TTC549 (cell line): Measurements from ENCODE around the gene OLFM3.

ENCODE experiments used
- FAIRE-seq: peaks from 2 replicates; lab custom pipeline; 2012; peaks lifted over from hg19 to GRCh38; lab: Jason Lieb, UNC

OLFM3 gene

DNA sequence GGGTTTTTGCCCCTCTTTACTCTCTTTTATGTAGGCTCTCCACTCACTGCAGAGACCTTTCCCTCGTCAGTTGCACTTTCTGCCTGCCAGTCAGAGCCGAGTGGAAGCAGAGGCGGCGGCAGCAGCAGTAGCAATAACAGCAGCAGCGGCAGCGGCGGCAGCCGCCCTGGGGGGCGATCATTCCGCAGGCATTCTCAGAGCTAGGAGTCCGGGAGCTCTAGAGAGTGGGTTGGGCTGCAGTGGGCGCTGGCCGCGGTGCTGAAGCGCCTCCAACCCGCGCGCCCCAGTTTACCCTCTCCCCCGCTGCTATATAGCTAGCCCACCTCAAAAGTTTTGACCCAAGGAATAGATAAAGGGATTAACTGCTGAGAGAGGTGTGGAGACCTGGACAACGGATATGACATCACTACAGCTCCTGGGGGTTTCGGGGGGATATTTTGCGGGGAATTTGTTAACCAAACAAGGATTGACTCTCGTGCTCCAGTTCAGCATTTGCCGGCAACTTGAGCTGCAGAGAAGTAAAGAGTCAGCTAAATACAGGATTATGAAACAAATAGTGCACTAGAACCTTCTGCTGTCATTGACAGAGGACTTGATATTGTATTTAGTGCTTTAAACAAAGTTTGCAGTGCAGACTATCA lies at the start of gene OLFM3:
TSS of gene OLFM3 (minus strand) at position 102 of the 641 bp plus-strand sequence.
- FAIRE-seq = no peak

- FAIRE-seq = no peak
These were observed 49.0 kb upstream of the OLFM3 start for GRCh38 chr1:102045752-102046151.

DNA sequence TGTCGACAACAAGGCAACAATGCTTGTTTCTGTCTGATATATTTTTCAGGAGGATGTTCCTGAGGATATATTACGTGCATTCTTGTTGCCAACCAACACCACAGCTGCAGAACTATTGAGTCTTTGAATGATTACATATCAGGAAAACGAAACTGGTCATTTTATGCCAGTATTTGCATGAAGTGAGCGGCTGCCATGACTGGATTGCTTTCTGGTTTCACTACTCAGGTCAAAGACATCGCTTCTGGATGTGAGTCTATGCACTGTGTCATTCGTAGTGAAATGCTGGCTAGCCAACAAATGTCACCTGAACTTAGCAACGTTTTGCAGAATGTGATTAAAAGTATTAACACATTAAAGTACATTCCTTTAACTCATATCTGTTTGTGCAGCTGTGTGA lies 35.8 kb upstream of the OLFM3 start:
- no peak for FAIRE-seq

DNA sequence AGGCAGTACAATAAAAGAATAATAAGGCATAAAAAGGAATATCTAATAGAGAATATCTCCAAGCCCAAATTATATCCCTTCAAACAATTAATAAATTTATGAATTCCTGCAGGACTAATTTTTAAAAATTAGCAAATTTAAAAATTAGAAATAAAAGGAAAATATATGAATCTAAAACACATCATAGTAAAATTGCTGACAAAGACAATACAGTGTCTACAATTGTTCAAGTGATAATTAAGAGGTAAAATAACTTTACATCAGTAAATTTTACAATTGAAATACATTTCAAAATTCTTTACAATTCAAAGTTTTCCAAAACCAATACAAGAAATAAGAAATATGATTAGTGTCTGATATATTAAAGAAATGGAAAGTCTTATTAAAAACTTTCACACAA lies 22.8 kb upstream of the OLFM3 start:
- no peak for FAIRE-seq

GRCh38 chr1:102015728-102016127 lies 19.0 kb upstream of the OLFM3 start:
- FAIRE-seq = no peak

DNA sequence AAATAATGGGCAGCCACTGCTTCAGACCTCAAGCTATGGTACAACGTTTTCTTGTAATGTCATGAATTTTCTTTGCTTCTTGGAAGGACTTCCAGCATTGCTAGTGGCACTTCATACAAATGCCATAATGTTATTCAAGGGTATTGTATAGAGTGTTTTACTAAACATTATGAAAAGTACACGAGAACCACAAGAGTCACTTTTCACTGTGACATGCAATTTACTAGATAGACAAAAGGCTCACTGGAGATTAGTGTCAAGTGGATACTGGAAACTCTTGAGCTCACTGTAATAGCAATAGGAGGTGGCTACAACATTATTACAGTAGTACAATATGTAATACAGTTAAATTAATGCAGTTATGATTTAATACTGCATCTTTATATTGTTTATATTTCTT lies 5.3 kb upstream of the OLFM3 start:
- FAIRE-seq = no peak

DNA sequence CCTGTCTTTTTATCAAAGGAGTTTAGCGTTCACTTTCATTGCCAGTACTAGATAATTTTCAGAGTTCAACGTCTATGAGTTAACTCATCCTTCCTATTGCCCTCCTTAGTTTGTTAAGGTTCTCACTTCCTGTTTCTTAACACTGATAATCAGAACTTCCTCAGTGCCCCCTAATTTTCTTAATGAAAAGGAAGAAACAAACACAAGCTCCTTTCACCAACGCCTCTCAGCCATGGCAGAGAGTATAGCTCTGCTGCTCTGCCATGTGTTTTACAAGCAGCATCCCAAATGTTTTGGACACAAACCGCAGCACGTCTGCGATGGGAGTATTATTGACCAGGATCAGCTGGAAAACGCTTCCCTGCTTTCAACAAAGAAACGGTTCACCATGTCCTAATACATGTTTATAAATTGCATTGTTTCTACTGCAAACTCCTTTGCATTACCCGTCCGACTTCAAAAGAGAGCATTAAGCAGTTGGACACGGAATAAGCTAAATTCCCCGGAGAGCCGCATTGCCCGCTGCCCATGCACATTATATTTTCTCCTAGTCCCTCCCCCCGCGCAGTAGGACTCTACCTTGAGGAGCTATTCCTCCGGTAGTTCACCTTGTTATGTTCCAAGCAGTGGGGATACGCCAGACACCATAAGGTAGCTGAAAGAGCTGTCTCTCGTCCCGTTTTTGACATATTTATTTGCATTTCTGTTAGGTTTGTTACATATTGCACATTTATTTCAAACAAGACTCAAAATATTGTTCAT lies 561 bp downstream of the OLFM3 start:
- no peak for FAIRE-seq

DNA sequence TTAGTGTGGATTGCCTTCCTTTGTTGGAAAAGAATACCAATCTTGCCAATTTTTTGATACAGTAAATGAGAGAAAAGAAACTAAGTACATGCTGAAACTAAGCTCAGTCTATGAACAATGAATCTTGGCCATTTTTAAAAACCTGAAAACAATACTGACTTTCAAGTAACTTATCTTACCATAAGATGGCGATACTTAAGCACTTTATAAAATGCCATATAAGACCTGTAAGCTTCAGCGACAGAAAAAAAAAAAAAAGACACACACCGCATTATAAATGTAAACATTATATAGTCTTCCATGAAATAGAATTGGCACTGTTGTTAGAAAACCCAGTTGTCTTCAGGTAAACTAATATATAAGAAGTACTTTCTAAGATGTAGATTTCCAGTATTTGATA lies 3.0 kb downstream of the OLFM3 start:
- no peak for FAIRE-seq

GRCh38 chr1:101992821-101993575 lies 3.7 kb downstream of the OLFM3 start:
- FAIRE-seq = no peak

GRCh38 chr1:101980974-101981373 lies 15.8 kb downstream of the OLFM3 start:
- no peak for FAIRE-seq

DNA sequence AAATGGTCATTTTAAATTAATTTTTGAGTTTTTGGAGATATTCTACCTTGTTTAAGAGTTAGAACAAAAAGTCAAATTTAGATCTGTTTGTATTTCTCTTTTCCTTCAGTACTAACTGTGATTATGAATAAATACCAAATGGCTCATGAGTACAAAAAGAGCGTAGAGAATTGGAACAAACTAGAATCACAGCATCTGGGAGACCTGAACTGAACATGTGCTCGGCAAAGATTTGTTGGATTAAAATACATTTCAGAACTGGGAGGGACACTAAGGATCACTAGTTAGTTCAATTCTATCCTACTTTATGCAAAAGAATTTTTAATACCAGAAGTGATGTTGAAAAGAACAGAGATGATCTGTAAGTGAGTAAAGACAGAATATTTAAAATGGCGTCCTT lies 19.5 kb downstream of the OLFM3 start:
- FAIRE-seq = no peak

DNA sequence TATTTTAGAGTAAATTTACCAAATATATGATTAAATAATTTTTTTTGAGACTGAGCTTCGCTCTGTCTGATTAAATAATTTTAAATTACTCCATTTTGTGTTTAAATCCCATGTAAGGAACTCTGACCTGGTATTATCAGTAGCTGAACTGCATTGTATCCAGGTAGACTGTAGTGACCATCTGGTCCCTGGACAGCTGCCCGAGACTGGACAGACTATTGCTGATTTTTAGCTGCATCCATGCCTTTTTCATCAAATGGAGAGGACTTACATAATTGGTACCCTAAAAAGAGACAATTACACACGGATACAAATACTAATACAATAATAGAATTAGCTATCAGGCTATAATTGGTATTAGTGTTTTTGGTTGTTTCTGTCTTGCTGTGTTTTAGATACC lies 20.6 kb downstream of the OLFM3 start:
- no peak for FAIRE-seq

GRCh38 chr1:101975371-101975770 lies 21.4 kb downstream of the OLFM3 start:
- FAIRE-seq = no peak

DNA sequence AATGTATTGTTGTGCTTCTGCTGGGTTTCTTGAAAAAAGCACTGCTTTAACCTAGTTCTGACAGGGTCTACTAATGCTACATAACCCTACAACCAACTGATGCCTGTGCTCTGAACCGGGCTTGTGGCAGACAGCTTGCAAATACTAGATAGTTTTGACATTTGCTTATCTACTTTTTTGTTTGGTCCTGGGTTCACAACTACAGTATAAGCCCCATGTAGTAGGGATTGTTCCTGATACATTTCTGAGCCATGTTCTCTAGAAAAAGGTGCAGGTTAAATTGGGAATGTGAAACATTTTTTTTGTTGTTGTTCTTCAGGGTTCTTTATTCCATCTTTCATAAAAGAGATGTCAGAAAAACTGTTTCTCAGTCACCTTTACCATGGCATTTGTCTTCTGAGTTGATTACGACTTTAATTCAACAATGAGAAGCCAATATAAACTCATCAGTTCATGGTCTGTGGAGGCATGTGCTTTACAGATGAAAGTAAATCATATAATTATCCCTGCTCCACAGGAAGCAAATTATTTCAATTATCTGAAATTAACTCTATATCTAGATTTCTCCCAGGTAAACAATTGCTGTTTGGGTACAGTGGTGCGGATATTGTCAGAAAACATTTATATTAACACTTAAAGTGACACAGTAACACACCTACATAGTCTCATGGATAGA lies 22.0 kb downstream of the OLFM3 start:
- FAIRE-seq = no peak

DNA sequence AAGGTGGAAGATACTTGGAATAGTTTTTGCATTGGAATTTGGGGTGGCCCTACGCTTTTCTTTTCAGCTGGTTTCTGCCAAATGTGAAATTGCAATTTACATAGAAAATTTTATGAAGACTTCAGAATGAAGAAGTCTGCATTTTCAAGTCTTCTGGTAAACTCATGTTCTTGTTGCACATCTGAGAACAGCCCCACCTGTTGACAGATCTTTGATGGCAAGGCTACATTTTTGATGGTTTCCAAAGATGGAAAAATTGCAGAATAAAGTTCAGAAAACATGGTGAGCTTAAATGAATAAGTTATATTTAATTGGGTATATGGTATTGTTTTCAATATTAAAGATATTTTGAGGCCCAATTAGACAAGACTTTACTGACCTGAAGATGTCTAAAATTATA lies 25.4 kb downstream of the OLFM3 start:
- no peak for FAIRE-seq

DNA sequence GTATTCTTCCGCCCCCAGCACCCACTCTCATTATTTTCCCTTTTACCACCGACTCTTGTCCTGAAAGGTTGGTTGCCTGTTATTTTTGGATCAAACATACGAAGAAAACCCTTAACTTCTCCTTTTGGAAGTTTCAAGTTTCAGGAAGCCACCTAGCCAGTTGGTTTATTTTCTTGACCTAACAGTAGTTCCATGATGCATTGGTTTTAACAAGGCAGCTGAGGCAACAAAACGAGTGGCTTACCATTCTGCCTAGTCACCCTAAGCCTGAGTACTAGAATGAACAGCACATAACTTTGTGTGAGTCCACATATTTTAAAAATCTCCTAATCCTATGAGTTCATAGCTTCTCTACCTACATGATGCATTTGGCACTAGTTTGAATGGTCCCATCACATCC lies 28.9 kb downstream of the OLFM3 start:
- no peak for FAIRE-seq

- no peak for FAIRE-seq
These were observed 31.4 kb downstream of the OLFM3 start for GRCh38 chr1:101965341-101965740.

DNA sequence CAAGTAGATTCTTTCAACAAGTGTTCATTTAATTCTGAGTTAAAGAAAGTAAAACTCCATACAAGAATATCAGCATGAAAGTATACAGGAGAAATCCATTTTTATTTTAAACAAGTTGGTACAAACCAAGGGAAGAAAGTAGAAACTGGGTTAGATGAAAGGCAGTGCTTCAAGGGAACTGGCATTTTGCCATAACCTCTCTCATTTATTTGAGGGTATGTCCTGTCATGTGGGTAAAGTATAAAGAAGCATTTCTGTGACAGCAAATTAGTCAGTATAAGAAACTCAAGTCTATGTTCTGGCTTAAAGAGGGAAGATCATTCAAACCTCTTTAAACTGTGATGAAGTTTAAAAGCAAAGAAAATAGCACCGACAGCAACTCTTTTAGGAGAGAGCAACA lies 32.0 kb downstream of the OLFM3 start:
- FAIRE-seq = no peak

DNA sequence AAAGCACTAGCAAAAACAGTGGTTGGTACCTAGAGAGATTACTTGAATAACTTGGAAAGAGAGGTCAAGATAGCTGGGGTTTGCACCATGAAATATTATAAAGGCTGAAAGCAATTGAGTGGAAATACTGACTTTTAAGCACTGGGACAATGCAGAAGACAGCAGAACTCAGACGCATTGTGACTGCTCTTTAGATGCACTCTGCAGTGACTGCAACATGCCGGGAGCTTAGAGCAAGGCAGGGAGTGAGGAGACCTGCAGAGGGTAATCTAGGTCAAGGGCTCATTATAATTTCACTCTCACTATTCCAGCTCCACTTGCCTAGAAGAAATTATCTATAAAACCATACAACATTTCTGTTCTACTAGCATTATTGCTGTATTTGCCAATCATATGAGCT lies 36.6 kb downstream of the OLFM3 start:
- no peak for FAIRE-seq

- FAIRE-seq = no peak
These were observed 37.3 kb downstream of the OLFM3 start for GRCh38 chr1:101959456-101959855.

DNA sequence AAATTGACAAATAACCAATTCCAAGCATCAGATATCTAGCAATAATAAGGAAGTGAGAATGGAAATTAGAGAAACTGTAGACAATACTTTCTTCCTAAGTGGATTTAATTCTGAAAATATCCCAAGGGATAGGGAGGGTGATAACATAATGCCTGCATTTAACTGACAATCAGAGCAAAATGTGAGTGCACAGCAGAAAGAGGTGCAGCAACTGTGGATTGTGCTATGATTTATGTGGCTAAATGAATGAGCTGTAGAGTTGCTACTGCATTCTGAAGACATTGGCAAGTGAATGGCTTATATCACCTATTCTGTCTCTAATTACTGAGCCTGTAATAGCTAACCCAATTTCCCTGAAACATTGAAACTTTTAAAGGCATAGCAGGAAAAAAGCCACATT lies 39.0 kb downstream of the OLFM3 start:
- FAIRE-seq = no peak

DNA sequence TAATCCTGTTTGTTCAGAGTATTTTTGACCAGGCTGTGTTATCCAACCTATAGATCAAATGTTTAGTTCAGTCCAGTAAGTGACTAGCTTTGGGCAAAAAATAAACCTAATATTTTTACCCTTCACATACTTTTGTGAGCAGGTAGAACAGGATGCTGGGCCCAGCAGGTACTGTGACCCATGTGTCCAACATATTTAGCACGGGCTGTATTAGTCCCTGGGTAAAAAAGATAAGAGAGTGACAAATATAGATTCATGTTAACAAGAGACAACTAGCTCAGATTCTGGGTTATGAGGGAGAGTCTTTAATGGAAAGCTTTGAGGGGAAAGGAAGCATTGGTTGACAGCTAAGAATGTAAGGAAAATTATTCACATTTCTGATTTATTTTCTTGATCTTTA lies 43.1 kb downstream of the OLFM3 start:
- FAIRE-seq = no peak

GRCh38 chr1:101945884-101946283 lies 50.8 kb downstream of the OLFM3 start:
- no peak for FAIRE-seq
